ENCODE results near the gene DYNC1I2.
"Not testable (repeated sequence)": the region's sequence is repeated elsewhere in the genome, so short reads cannot be mapped to it uniquely, and the experiment has no call there.

Gene DYNC1I2

GRCh38 chr2:171741189-171741588 lies 53.9 kb downstream of the DYNC1I2 start:
- in situ Hi-C loops (cut with MboI; ENCODE audit: low sequenced_read_pairs, unreplicated experiment): no loop called here
- TF ChIP-seq CTCF (IDR thresholded peaks at IDR 0.05; ENCODE audit: borderline replicate concordance, control extremely low read depth, extremely low read depth, insufficient read depth, missing control alignments): no peak
- no peak for DNase-seq (ENCODE audit: low spot score)

DNA sequence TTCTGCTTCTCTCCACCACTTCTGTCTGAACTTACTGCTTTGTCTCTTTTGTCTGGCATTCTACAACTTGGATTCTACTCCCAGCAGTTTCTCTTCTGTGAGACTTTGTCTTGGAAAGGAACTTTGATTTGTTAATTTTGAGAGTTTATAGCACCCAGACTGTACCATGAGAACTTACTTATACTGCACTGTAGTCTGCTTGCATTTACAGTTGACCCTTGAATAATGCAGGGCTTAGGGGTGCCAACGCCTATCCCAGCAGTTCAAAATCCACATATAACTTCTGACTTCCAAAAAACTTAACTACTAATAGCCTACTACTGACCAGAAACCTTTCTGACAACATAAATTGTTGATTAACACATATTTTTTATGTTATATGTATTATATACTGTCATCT lies 55.5 kb downstream of the DYNC1I2 start:
- no peak for TF ChIP-seq CTCF (IDR thresholded peaks at IDR 0.05; ENCODE audit: borderline replicate concordance, control extremely low read depth, extremely low read depth, insufficient read depth, missing control alignments)
- in situ Hi-C loops (cut with MboI; ENCODE audit: low sequenced_read_pairs, unreplicated experiment): no loop called here
- DNase-seq (ENCODE audit: low spot score): no peak

GRCh38 chr2:171745141-171745540 lies 57.9 kb downstream of the DYNC1I2 start:
- in situ Hi-C loops (cut with MboI; ENCODE audit: low sequenced_read_pairs, unreplicated experiment): no loop called here
- no peak for DNase-seq (ENCODE audit: low spot score)
- no peak for TF ChIP-seq CTCF (IDR thresholded peaks at IDR 0.05; ENCODE audit: borderline replicate concordance, control extremely low read depth, extremely low read depth, insufficient read depth, missing control alignments)

DNA sequence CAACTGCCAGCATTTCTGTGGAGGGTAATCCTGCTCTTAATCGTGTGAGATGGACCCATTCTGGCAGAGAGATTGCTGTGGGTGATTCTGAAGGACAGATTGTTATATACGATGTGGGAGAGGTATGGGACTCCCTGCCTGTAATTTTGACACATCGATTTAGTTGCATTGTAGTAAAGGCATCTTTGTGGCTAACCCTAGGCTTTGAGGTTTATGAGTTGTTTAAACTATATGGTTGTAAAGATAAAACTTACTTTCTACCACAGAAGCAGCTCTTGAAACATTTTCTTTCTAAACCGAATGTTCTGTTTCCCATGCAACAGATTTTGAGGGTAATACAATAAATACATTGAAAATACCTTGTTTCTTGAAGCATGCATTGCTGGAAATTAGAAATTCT lies 58.5 kb downstream of the DYNC1I2 start:
- in situ Hi-C loops (cut with MboI; ENCODE audit: low sequenced_read_pairs, unreplicated experiment): no loop called here
- no peak for DNase-seq (ENCODE audit: low spot score)
- no peak for TF ChIP-seq CTCF (IDR thresholded peaks at IDR 0.05; ENCODE audit: borderline replicate concordance, control extremely low read depth, extremely low read depth, insufficient read depth, missing control alignments)

DNA sequence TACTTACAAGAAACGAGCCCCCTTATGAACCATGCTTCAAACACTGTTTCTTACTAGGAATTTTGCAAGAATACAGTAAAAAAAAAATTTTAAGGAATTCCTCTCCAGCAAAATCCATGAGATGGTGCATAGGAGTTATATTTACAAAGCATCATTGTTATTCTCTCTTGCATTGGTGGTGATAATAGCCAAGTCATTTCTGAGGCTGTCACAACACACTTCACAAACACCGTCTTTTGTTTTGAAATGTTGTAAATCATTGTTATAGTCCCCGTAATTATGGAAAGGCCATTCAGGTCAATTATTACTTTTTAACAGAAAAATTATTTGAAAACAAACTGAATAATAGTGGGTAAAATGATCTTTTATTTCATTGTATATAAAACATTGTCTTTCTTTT lies 60.1 kb downstream of the DYNC1I2 start:
- in situ Hi-C loops (cut with MboI; ENCODE audit: low sequenced_read_pairs, unreplicated experiment): no loop called here
- no peak for DNase-seq (ENCODE audit: low spot score)
- no peak for TF ChIP-seq CTCF (IDR thresholded peaks at IDR 0.05; ENCODE audit: borderline replicate concordance, control extremely low read depth, extremely low read depth, insufficient read depth, missing control alignments)

GRCh38 chr2:171754254-171754939 lies 67.1 kb downstream of the DYNC1I2 start:
- no peak for TF ChIP-seq CTCF (IDR thresholded peaks at IDR 0.05; ENCODE audit: borderline replicate concordance, control extremely low read depth, extremely low read depth, insufficient read depth, missing control alignments)
- in situ Hi-C loops (cut with MboI; ENCODE audit: low sequenced_read_pairs, unreplicated experiment): no loop called here
- DNase-seq (ENCODE audit: low spot score): no peak

DNA sequence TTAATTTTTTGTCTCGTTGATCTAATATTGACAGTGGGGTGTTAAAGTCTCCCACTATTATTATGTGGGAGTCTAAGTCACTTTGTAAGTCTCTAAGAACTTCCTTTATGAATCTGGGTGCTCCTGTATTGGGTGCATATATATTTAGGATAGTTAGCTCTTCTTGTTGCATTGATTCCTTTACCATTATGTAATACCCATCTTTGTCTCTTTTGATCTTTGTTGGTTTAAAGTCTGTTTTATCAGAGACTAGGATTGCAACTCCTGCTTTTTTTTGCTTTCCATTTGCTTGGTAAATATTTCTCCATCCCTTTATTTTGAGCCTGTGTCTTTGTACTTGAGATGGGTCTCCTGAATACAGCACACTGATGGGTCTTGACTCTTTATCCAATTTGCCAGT lies 71.5 kb downstream of the DYNC1I2 start:
- in situ Hi-C loops (cut with MboI; ENCODE audit: low sequenced_read_pairs, unreplicated experiment); DNase-seq (ENCODE audit: low spot score): not testable (repeated sequence)

- in situ Hi-C loops (cut with MboI; ENCODE audit: low sequenced_read_pairs, unreplicated experiment); DNase-seq (ENCODE audit: low spot score): not testable (repeated sequence)
Measured at GRCh38 chr2:171761176-171761575, 73.9 kb downstream of the DYNC1I2 start.
